ENCODE data around the gene OLFML3. TPM values are rescaled to one million over a fixed set of nuclear protein-coding genes. Genes with fewer than 3 reads are reported as not detected.
"Not testable (repeated sequence)": the region's sequence is repeated elsewhere in the genome, so short reads cannot be mapped to it uniquely, and the experiment has no call there.

Gene OLFML3
- total and polyA plus RNA-seq, 2 experiments from 2014 or later: 9.7 to 16.0 TPM

DNA sequence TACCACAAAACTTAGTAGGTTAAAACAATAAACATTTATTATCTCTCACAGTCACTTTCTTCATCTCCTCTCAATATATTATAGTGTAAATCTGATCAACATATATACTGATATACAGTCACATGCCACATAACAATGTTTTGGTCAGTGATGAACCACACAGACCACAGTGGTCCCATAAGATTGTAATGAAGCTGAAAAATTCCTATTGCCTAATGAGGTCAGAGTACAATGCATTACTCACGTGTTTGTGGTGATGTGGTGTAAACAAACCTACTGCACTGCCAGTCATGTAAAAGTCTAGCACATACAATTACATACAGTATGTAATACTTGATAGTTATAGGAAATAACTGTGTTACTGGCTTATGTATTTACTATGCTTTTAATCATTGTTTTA, 30.1 kb downstream of the OLFML3 start:
- H3K36me3 ChIP-seq: no peaks in the 10 kb centered on the region
- no peak overlapping the region for H3K4me3 ChIP-seq
- H3K27me3 ChIP-seq: no peaks in the 10 kb centered on the region
- H3K4me1 ChIP-seq (ENCODE audit: low read depth): no peaks in the 10 kb centered on the region
- DNase-seq (ENCODE audit: low read depth in 1 of 2, low spot score in 1 of 2): peak in 1 of 2 donors; percentile 85
- no peaks in the 10 kb centered on the region for H3K9me3 ChIP-seq (ENCODE audit: low read depth)
- TF ChIP-seq, protein P1, sequence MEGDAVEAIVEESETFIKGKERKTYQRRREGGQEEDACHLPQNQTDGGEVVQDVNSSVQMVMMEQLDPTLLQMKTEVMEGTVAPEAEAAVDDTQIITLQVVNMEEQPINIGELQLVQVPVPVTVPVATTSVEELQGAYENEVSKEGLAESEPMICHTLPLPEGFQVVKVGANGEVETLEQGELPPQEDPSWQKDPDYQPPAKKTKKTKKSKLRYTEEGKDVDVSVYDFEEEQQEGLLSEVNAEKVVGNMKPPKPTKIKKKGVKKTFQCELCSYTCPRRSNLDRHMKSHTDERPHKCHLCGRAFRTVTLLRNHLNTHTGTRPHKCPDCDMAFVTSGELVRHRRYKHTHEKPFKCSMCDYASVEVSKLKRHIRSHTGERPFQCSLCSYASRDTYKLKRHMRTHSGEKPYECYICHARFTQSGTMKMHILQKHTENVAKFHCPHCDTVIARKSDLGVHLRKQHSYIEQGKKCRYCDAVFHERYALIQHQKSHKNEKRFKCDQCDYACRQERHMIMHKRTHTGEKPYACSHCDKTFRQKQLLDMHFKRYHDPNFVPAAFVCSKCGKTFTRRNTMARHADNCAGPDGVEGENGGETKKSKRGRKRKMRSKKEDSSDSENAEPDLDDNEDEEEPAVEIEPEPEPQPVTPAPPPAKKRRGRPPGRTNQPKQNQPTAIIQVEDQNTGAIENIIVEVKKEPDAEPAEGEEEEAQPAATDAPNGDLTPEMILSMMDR (IDR thresholded peaks at IDR 0.05; ENCODE audit: low read depth, low read length): no peak
- H3K27ac ChIP-seq: no peak overlapping the region

DNA sequence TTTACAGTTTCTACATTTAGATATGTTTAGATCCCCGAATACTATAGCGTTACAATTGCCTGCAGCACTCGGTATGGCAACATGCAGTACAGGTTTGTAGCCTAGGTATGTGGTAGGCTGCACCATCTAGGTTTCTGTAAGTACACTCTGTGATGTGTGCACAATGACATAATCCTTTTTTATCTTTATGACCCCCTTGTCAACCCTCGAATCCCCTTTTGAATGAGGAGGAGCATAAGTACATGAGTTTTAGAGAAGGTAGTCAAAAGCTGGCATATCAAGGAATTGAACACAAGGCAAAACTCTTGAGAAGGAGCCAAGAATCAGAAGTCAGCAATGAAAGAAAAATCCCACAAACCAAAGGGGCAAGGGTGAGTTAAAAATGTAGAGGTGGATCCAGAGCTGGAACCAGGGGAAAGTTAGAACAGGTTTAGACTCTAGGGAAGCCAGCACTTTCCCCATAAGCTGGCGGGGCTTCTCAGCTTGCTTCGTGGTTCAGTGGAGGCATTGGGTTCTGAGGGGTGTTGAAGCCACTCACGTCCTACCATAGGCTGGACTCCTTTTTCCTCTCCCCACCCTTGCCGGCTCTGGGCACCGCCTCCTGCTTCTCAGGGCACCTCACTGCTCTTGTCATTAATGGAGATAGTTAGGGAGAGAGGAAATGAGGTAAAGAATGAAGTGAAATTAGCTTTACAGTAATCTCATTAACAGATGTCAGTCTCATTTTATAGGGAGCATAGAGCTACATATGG, 31.3 kb downstream of the OLFML3 start:
- Histone ChIP-seq H3K4me1 (ENCODE audit: low read depth) (no peaks in the 10 kb centered on the region), H3K4me3 (no peak overlapping the region), H3K9me3 (ENCODE audit: low read depth) (no peaks in the 10 kb centered on the region), H3K27me3 (no peaks in the 10 kb centered on the region), H3K36me3 (no peaks in the 10 kb centered on the region), H3K27ac (no peak overlapping the region)
- peak in 1 of 2 donors; percentile 22 for DNase-seq (ENCODE audit: low read depth in 1 of 2, low spot score in 1 of 2)
- TF ChIP-seq, protein P1 (IDR thresholded peaks at IDR 0.05; ENCODE audit: low read depth, low read length): no peak

DNA sequence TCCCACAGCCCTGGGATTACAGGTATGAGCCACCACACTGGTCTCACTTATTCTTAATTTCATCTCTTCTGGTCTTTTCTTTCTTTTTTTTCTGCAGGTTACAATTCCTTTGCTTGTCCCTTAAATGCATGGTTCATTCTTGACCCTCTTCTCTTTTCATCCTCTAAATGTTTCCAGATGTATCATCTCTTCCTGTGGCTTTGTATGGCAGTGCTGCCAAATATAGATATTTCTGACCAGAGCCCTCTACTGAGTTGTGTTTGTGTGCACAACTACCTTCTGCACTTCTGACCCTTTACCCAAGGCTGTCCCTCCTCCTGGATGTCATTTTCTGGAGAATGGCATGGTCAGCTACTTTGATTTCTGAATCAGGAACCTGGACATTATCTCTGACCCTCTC, 32.5 kb downstream of the OLFML3 start:
- Histone ChIP-seq H3K36me3 (no peaks in the 10 kb centered on the region), H3K4me1 (ENCODE audit: low read depth) (no peaks in the 10 kb centered on the region), H3K27ac (no peak overlapping the region), H3K4me3 (no peak overlapping the region), H3K27me3 (no peaks in the 10 kb centered on the region), H3K9me3 (ENCODE audit: low read depth) (no peaks in the 10 kb centered on the region)
- TF ChIP-seq, protein P1 (IDR thresholded peaks at IDR 0.05; ENCODE audit: low read depth, low read length): no peak
- DNase-seq (ENCODE audit: low read depth in 1 of 2, low spot score in 1 of 2): no peak

DNA sequence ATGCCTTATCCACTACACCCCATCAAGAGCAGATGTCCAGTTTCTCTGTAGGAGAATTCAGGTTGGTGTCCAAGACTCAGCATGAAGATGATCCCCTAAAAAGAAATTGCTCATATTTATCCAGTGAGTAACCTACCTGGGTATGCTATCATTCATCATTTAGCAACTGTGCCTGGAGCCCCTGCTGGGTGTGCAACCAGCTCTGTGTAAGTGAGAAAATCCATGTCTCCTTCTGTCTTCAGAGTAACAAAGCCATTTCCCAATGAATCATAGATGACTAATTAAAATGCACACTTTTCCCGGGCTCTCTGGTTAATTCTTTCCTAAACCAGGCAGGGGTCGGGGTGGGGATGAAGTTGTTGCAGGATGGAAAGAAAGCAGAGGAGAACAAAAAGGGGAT, 35.8 kb downstream of the OLFML3 start:
- no peaks in the 10 kb centered on the region for H3K9me3 ChIP-seq (ENCODE audit: low read depth)
- TF ChIP-seq, protein P1 (IDR thresholded peaks at IDR 0.05; ENCODE audit: low read depth, low read length): no peak
- H3K4me1 ChIP-seq (ENCODE audit: low read depth): no peaks in the 10 kb centered on the region
- no peaks in the 10 kb centered on the region for H3K27me3 ChIP-seq
- H3K4me3 ChIP-seq: no peak overlapping the region
- DNase-seq (ENCODE audit: low read depth in 1 of 2, low spot score in 1 of 2): no peak
- H3K36me3 ChIP-seq: no peaks in the 10 kb centered on the region
- H3K27ac ChIP-seq: no peak overlapping the region

DNA sequence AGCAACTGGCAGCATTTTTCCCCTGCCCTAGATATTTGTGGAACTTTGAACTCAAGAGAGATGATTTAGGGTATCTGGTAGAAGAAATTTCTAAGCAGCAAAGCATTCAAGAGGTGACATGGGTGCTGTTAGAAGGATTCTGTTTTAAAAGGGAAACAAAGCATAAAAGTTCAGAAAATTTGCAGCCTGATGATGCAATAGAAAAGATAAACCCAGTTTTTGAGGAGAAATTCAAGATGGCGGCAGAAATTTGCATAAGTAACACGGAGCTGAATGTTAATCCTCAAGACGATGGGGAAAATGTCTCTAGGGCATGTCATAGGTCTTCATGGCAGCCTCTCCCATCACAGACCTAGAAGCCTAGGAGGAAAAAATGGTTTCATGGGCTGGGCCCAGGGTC, 40.5 kb downstream of the OLFML3 start:
- H3K9me3 ChIP-seq (ENCODE audit: low read depth); H3K36me3 ChIP-seq; DNase-seq (ENCODE audit: low read depth in 1 of 2, low spot score in 1 of 2); H3K27ac ChIP-seq; H3K4me3 ChIP-seq; H3K27me3 ChIP-seq: not testable (repeated sequence)
- peaks cover 12% of the 10 kb centered on the region for H3K4me1 ChIP-seq (ENCODE audit: low read depth)

DNA sequence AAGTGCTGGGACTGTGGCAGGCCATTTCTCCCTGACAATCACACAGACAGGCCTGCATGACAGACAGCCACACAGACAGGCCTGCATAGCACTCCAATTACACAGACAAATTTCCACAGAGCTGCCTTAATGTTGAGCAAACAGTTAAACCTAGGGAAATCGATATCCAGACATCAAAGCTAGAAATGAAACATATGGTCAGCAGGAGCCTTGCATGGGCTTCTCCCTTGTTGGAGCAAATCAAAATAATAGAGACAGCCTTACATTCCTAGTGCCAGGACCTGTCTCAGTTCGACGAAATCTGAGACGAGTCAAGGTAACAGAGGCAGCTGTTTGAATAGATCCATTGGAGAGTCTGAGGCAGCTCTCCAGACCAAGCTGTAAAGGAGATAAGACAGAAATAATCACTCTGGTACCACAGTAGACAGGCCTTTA, 42.4 kb downstream of the OLFML3 start:
- no peaks in the 10 kb centered on the region for H3K9me3 ChIP-seq (ENCODE audit: low read depth)
- DNase-seq (ENCODE audit: low read depth in 1 of 2, low spot score in 1 of 2): peak in 1 of 2 donors; percentile 32
- H3K36me3 ChIP-seq: no peaks in the 10 kb centered on the region
- peak overlapping the region; percentile 76 for H3K27ac ChIP-seq
- H3K4me3 ChIP-seq: no peak overlapping the region
- peaks cover 12% of the 10 kb centered on the region for H3K4me1 ChIP-seq (ENCODE audit: low read depth)
- TF ChIP-seq, protein P1 (IDR thresholded peaks at IDR 0.05; ENCODE audit: low read depth, low read length): no peak
- no peaks in the 10 kb centered on the region for H3K27me3 ChIP-seq

Data from cardiac muscle cell (in vitro differentiated cells and primary cell).